Stomach smooth muscle (tissue), 2 donors: ENCODE results near the gene LEKR1.
"Not testable (repeated sequence)": the region's sequence is repeated elsewhere in the genome, so short reads cannot be mapped to it uniquely, and the experiment has no call there.

Experiments
- H3K27ac ChIP-seq: one replicate; pipeline ENCODE4 v1.7.0; 2013; ENCODE audit warnings: mild to moderate bottlenecking, low read length, inconsistent platforms
- H3K27me3 ChIP-seq, 2 donors: one replicate each; pipeline ENCODE4 v1.7.0; 2013; ENCODE audit warnings: low read length in 2 of 2; ENCODE audit not compliant: insufficient read depth in 2 of 2, control insufficient read depth in 1 of 2
- H3K36me3 ChIP-seq, 2 donors: one replicate each; pipeline ENCODE4 v1.7.0; 2013; ENCODE audit warnings: low read length in 2 of 2; ENCODE audit not compliant: control insufficient read depth in 2 of 2, insufficient read depth in 2 of 2
- H3K4me1 ChIP-seq: one replicate; pipeline ENCODE4 v1.7.0; 2013; ENCODE audit warnings: low read length; ENCODE audit not compliant: control insufficient read depth, insufficient read depth
- H3K4me3 ChIP-seq, 2 donors: one replicate each; pipeline ENCODE4 v1.7.0; 2013; ENCODE audit warnings: low read length in 2 of 2
- H3K9ac ChIP-seq, 2 donors: one replicate each; pipeline ENCODE4 v1.7.0; 2013; ENCODE audit warnings: low read length in 2 of 2, mild to moderate bottlenecking in 1 of 2
- H3K9me3 ChIP-seq, 2 donors: one replicate each; pipeline ENCODE4 v1.7.0; 2013; ENCODE audit warnings: low read length in 2 of 2; ENCODE audit not compliant: control insufficient read depth in 2 of 2
- donor health status: healthy.
- donor health status: Pancreatic carcinoma.

LEKR1 gene

DNA sequence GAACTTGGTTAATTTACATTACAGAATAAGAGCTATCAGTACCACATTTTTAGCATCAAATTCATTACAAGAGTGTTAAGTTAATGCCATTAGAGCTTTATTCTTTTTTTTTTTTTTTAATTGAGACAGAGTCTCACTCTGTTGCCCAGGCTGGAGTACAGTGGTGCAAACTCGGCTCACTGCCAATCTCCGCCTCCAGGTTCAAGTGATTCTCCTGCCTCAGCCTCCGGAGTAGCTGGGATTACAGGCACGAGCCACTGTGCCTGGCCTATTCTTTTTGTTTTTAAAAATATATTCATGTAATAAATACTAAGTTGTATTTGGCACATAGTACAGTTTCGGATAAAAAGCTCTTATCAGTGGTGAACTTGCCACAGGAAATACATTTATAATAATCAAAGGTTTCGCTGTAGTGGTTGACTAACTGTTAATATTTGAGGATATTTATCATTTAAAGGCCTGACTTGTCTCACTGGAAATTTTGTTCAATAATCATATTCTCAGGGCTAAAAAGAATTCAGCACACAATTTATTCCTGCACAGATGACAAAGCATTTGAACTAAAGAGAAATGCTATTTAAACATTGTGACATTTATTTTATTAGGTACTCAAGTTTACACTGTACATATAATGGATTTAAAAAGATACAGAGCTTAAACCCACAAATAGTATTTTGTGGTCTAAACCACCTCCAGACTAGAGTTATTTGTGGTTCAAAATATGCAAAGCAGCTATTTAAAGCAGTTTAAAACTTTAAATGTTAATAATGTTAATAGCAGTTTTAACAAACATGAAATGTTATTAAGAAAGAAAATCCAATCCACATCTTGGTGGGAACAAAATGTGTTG is 6.1 kb upstream of the LEKR1 start:
- H3K4me3 ChIP-seq, result no peak overlapping the region
- no peak overlapping the region for H3K9ac ChIP-seq
- no peaks in the 10 kb centered on the region for H3K36me3 ChIP-seq

DNA sequence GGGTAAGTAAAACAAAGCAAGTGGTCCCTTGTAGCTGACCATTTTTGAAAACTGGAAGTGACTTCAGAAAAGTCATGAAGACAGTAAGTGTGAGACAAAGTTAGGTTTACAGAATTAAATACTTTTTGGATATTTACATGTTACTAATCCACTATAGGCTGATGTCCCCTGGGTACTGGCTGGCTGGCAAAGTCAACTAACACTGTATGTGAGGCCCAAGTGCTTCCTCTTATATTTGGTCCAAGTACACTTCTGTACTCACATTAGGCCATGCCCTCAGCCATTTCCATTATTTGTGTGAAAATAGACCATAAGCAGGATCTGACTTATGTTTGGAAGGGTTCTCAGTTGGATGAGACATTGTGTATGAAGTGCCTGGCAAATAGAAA is 5.5 kb upstream of the LEKR1 start:
- no peak overlapping the region for H3K9ac ChIP-seq
- no peak overlapping the region for H3K4me3 ChIP-seq
- no peaks in the 10 kb centered on the region for H3K36me3 ChIP-seq
- H3K9me3 ChIP-seq, result no peaks in the 10 kb centered on the region
- H3K27me3 ChIP-seq, result no peaks in the 10 kb centered on the region
- H3K27ac ChIP-seq, result no peak overlapping the region
- peaks cover 8% of the 10 kb centered on the region for H3K4me1 ChIP-seq

More for the DNA sequence above, 6.1 kb upstream of the LEKR1 start:
- Histone ChIP-seq H3K27ac (no peak overlapping the region), H3K27me3 (no peaks in the 10 kb centered on the region), H3K4me1 (peaks cover 8% of the 10 kb centered on the region), H3K9me3 (no peaks in the 10 kb centered on the region)

DNA sequence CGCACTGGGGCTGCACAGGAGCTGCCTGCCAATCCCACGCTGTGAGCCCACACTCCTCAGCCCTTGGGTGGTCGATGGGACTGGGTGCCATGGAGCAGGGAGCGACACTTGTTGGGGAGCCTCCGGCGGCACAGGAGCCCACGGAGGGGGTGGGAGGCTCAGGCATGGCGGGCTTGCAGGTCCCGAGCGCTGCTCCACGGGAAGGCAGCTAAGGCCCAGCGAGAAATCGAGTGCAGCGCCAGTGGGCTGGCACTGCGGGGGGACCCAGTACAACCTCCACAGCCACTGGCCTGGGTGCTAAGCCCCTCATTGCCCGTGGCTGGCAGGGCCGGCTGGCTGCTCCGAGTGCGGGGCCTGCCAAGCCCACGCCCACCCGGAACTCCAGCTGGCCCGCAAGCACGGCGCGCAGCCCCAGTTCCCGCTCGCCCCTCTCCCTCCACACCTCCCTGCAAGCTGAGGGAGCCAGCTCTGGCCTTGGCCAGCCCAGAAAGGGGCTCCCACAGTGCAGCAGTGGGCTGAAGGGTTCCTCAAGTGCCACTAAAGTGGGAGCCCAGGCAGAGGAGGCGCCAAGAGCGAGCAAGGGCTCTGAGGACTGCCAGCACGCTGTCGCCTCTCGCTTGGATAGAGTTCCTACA is 3.4 kb upstream of the LEKR1 start:
- H3K27me3 ChIP-seq, result not testable (repeated sequence)

DNA sequence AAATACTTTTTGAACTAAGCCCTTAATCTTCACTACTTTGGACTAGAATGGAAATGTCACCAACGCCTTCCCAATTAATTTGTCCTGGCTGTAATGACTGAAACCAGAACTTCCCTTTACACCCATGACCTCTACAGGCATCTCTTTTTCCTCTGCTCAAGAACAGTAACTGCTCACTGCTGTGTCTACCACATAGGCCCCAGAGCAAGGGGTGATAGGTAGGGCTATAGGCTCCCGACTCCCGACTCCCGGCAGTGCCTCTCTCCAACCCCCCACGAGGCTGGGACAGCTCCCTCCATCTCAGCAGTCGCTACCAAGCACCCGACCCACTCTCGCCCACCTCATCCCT is 384 bp upstream of the LEKR1 start:
- Histone ChIP-seq H3K27ac (peak overlapping the region; percentile 82), H3K36me3 (no peaks in the 10 kb centered on the region), H3K9ac (peak overlapping the region; percentile 60 to 90), H3K9me3 (no peaks in the 10 kb centered on the region), H3K4me1 (peaks cover 5% of the 10 kb centered on the region), H3K27me3 (no peaks in the 10 kb centered on the region), H3K4me3 (peak overlapping the region; percentile 85 to 93)

More for the DNA sequence above, 3.4 kb upstream of the LEKR1 start:
- not testable (repeated sequence) for H3K4me3 ChIP-seq, H3K9me3 ChIP-seq, H3K27ac ChIP-seq, H3K9ac ChIP-seq, H3K4me1 ChIP-seq, H3K36me3 ChIP-seq

DNA sequence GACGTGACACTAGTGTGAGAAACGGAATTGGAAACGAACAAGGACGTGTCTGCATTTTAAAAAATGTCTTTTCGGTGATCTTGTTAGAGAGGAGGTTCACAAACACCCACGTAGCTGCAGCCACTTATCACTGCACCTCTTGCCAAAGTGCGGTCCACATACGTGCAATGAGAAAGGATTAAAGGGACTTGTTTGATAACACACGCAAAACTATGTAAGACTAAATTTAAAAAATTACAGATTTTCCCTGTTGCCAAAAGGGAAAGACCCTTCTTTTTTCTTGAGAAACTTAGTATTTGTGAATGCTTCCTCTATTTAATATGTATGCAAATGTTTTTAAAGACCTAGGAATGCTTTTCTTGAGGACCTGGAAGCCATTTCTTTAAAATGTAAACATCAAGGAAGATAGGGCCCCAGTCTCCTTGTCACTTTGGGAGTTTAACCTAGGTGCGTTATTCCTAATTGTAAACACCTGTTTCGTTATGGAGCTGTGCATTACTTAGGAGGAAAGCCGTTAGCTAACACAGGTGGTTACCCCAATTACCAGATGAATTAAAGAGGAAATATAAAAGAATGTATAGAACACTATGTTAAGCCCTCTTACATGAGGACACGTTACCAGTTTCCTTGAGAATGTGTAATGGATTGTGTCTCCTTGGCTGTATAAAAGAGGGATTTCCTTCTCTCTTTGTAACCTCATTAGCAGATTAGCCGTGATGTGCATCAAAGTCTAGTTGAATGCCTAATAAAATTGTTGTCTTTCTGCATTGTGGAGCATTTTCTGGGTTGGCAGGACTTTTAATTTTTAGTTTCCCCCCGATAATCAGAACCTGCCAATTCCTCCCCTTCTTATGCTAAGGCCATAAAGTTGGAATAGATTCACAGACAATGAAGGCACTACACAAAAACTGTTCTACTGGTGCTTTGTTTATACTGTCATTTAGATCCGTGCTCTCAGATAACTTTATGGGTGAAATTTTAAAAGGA is 1.0 kb downstream of the LEKR1 start:
- peak overlapping the region; percentile 85 to 93 for H3K4me3 ChIP-seq
- H3K9me3 ChIP-seq, result no peaks in the 10 kb centered on the region
- peak overlapping the region; percentile 82 for H3K27ac ChIP-seq
- peaks cover 5% of the 10 kb centered on the region for H3K4me1 ChIP-seq
- H3K27me3 ChIP-seq, result no peaks in the 10 kb centered on the region
- no peaks in the 10 kb centered on the region for H3K36me3 ChIP-seq
- peak overlapping the region; percentile 60 to 90 for H3K9ac ChIP-seq

DNA sequence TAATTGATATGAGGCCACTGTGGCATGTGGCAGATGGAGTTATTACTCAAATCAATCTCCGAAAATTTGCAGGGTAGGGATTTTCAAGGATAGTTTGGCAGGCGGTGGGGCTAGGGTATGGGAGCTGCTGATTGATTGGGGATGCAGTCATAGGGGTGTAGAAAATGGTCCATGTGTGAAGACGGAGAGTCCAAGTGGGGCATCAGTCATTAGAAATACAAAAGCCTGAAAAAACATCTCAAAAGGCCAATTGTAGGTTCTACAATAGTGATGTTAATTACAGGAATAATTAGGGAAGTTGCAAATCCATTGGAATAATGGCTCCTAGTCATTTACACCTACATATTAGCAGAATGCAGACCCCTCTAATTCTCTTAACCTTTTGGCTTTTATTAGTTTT is 4.9 kb downstream of the LEKR1 start:
- Histone ChIP-seq H3K27ac (no peak overlapping the region), H3K27me3 (no peaks in the 10 kb centered on the region), H3K4me3 (no peak overlapping the region), H3K36me3 (no peaks in the 10 kb centered on the region), H3K9me3 (no peaks in the 10 kb centered on the region), H3K9ac (no peak overlapping the region), H3K4me1 (peaks cover 5% of the 10 kb centered on the region)

DNA sequence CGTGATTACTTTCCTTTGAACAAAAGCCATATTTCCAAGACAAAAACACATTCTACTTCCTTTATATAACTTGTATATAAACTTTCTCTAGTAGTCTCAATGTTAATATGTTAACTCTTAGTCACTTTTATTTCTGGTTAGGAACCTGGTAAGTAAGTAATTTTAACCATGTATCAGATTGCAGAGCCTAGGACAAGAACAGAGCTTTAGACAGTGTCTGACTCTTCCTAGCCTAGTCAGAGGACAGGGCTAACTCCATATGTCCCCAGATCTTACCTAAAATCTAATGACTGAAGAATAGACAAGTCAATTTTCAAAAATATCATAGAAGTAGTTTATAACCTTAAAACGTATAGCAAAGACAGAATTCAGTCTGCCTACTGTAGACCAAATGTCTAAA is 8.3 kb downstream of the LEKR1 start:
- Histone ChIP-seq H3K36me3 (no peaks in the 10 kb centered on the region), H3K9ac (no peak overlapping the region), H3K27me3 (no peaks in the 10 kb centered on the region), H3K4me1 (no peaks in the 10 kb centered on the region), H3K9me3 (no peaks in the 10 kb centered on the region), H3K27ac (no peak overlapping the region), H3K4me3 (no peak overlapping the region)

DNA sequence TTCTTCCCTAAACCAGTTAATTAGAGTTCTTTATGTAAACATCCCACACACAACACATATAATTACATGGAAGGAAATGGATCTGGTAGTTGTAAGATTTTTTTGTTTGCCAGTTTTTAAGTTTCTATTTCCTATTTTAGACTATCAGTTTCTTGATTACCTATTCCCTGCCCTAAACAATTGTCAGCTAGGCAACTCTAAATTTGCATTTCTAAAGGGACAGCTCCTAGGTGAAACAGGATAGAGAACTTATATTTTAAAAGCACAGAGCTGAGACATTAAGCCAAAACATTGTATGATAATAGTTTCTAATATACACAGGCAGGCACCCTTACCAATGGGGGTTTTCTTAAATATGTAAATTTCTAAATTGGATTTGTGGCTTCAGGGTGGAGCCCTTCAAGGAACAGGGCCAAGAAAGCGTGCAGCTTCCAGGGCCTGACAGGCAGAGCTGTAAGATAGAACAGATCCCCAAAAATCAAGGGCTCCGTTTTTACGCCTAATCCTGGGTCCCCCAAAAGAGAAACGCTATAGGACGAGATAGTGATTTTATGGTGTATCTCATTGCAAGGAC is 8.9 kb downstream of the LEKR1 start:
- H3K36me3 ChIP-seq, result no peaks in the 10 kb centered on the region
- no peaks in the 10 kb centered on the region for H3K27me3 ChIP-seq
- no peak overlapping the region for H3K9ac ChIP-seq
- H3K9me3 ChIP-seq, result no peaks in the 10 kb centered on the region
- no peaks in the 10 kb centered on the region for H3K4me1 ChIP-seq
- no peak overlapping the region for H3K27ac ChIP-seq
- H3K4me3 ChIP-seq, result no peak overlapping the region

DNA sequence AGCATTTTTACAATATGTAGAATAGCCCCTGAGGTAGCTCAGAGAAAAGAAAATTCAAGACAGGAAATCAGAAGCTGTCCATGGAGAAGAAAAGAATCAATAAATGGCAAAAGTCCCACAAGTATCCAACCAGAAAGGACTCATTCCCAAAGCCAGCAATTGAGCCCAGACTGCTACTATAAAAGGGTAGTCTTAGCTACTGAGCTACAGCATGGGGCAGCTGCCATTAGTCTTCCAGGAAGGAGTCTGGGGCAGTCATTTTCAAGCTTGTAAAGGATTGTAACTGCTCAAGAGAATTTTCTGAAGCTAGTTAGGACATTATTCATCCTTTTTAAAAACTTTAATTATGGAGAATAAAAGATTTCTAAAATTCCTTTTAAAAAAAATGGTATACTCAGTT is 10.5 kb downstream of the LEKR1 start:
- Histone ChIP-seq H3K9ac (no peak overlapping the region), H3K9me3 (no peaks in the 10 kb centered on the region), H3K4me3 (no peak overlapping the region), H3K27ac (no peak overlapping the region), H3K36me3 (no peaks in the 10 kb centered on the region), H3K27me3 (no peaks in the 10 kb centered on the region), H3K4me1 (no peaks in the 10 kb centered on the region)

DNA sequence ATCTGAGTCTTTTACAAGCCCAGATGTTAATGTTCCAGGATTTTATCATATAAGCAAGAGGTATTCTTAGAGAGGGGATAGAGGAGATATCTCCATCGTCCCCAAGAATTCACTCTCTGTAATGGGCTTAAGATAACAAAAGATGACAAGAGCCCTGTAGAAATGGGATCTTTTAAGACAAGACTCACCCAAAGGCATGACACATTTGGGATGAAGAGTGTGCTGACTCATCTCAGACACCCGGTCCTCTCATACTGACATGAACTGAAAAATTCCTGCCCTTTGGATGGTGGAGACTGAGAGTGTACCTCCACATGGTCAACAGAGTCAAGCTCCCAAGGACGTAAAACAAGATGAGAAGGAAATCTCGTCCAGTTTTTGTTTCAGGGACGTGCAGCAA is 11.0 kb downstream of the LEKR1 start:
- no peak overlapping the region for H3K4me3 ChIP-seq
- H3K36me3 ChIP-seq, result no peaks in the 10 kb centered on the region
- H3K27ac ChIP-seq, result no peak overlapping the region
- no peaks in the 10 kb centered on the region for H3K9me3 ChIP-seq
- H3K27me3 ChIP-seq, result no peaks in the 10 kb centered on the region
- no peak overlapping the region for H3K9ac ChIP-seq
- H3K4me1 ChIP-seq, result no peaks in the 10 kb centered on the region
